Medulla oblongata (tissue), 1 donor: Measurements from ENCODE around the gene KATNIP.

ENCODE experiments used
- DNase-seq: peaks from one replicate; pipeline ENCODE4 v3.0.0-alpha.2; 2015; ENCODE audit errors: extremely low spot score

Gene KATNIP

GRCh38 chr16:27549746-27550581 lies at the start of gene KATNIP, which contains the start of gene GTF3C1:
TSS of gene KATNIP (plus strand) at chr16:27550144. CDS start at chr16:27550171, 27 bp downstream.
TSS of gene GTF3C1 (minus strand) at chr16:27549913. CDS start at chr16:27549890, 23 bp downstream.
- DNase-seq = peak; percentile 99

DNA sequence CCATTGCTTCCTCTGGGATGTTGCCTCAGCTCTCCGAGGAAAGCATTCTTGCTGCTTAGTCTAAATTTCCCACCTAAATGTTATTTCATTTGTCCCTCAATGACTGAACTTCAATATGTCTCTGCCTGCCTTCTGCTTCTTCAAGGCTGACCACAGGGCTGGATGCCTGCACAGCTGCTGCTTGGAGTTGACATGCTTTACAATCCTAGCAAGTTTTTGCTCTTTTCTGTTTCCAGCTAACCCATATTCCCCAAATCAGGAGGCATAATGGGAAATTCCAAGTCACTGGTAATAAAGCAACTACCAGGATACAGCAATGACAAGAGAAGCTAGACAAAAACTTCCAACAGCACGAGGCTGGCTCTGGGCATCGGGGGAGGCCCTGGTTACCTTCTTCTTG lies 49.1 kb upstream of the KATNIP start:
- DNase-seq = no peak

DNA sequence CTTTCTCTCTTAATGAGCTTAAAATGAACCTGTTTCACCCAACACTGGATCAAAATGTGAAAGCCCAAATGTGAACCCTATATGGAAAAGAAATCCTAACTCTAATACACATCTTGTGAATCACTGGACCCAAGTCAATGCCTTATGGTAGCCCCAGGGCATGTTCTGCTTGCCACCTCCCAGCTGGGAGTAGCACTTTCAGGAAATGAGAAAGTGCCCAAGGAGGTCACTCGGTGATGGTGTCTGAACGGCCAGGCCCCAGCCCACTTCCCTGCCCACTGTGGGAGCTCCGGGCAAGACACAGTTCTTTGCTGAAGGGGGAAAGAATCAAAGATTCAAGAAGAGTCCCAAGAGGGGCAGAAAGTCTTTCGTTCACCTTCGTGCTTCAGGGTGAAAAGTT lies 46.3 kb upstream of the KATNIP start:
- no peak for DNase-seq

GRCh38 chr16:27505297-27506236 lies 44.4 kb upstream of the KATNIP start:
- no peak for DNase-seq

- DNase-seq = no peak
These were observed 43.2 kb upstream of the KATNIP start for GRCh38 chr16:27506771-27507170.

GRCh38 chr16:27508476-27508875 lies 41.5 kb upstream of the KATNIP start:
- no peak for DNase-seq

GRCh38 chr16:27511657-27512448 lies 38.1 kb upstream of the KATNIP start:
- peak; percentile 24 for DNase-seq

- DNase-seq = peak; percentile 29
These were observed 35.1 kb upstream of the KATNIP start for GRCh38 chr16:27514806-27515205.

DNA sequence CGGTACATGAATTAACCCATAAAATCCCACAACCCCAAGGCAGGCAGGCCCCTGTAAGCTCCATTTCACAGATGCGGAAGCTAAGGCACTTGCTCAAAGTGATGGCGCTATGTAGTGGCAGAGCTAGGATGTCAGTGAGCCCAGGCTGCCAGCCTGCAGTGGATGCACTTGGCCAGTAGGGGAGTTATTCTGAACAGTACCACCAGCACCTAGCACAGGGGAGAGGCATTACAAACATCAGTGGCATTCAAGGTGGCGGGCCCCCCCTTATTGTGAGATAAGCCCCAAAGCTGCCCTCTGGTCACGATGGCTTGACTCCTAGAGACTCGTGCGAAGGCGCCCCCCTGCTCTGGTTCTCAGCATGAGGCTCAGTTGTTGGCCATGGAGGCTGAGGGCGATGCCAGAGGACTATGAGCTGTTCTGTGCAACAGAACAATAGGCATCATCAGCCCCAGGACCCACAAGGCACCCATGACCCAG lies 34.0 kb upstream of the KATNIP start:
- DNase-seq = peak; percentile 32

DNA sequence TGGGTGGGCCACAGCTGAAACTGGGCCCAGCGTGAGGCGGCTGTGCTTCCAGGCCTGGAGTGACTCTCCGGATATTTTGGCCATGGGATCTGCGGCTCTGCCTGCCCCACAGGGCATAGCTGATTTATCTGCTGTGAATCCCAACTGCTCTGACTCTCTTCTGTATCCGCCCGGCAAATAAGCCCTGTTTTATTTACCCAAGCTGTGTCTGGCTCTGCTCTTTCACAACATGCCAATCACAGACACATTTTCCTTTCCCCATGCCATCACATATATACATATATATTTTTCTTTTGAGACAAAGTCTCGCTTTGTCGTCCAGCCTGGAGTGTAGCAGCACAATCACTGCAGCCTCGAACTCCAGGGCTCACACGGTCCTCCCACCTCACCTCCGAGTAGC lies 33.6 kb upstream of the KATNIP start:
- no peak for DNase-seq

- no peak for DNase-seq
These were observed 32.3 kb upstream of the KATNIP start for GRCh38 chr16:27517664-27518063.

DNA sequence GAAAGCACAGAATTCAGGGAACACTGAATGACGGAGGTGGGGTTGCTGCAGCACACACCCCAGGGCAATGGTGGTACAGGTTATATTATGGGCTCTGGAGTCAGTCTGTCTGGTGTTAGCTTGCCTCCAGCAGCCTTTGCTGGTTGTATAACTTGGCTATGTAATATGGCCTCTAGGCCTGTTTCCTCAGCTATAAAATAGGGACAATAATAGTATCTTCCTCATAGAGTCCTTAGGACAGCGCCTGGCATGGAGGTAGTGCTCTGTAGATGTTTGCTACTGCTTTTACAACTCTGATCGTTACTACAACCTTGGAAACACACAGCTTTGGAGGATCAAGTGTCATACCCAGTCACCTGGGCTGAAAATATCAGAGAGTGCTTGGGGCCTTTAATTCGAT lies 31.7 kb upstream of the KATNIP start:
- no peak for DNase-seq

GRCh38 chr16:27520982-27521673 lies 28.8 kb upstream of the KATNIP start:
- DNase-seq = no peak

GRCh38 chr16:27522173-27522707 lies 27.7 kb upstream of the KATNIP start:
- DNase-seq = no peak

DNA sequence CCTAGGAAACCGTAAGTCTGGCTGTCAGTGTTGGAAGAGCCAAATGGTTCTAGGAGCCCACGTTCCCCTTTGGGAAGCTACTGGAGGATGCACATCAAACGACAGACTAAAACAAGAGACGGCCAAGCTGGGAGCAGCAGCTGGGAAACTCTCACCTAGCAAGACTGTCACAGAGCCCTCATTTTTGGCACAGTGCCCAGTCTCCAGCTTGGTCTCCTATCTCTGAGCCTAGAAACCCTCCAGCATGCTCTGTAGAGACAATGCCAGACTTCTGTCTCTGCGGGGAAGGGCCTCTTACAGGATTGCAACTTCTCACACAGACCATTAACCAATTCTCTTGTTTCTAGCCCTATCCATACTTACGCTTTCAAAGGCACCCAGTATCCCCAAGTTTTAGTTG lies 23.8 kb upstream of the KATNIP start:
- DNase-seq = no peak

GRCh38 chr16:27528294-27528693 lies 21.6 kb upstream of the KATNIP start:
- DNase-seq = no peak

DNA sequence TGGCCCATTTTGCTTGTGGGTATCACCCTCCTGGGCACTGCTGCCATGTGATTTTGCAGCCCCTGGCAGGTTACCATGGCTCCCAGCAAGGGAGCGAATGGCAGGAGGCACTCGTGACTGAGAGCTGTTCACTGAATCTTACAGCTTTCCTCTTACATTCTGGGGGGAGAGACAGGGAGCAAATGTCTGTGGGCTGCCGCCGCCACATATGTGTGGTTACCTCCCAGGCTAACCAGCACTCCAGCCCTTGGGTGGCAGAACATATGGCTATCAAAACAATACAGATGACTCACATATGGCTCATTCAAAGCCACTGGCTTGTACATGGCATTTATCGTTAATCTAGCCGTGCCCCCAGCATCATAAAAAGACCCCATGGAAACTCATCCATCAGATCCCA lies 20.0 kb upstream of the KATNIP start:
- DNase-seq = peak; percentile 56

DNA sequence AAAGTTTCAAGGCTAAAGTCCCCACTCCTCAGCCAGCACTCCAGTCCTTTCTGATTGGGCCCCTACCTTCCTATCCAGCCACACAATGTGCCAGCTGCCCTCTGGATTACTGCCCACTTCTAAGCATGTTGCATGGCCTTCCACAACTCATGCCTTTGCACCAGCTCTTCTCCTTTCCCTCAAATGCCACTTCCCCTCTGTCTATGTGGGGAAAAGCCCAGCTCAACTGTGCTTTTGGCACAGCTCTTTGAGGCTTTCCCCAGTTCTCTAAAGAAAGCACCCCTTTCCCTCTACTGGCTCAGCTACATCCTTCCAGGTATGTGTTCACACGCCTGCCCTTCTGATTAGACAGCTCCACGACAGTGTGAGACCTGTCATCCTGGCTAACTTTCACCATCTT lies 18.8 kb upstream of the KATNIP start:
- no peak for DNase-seq

DNA sequence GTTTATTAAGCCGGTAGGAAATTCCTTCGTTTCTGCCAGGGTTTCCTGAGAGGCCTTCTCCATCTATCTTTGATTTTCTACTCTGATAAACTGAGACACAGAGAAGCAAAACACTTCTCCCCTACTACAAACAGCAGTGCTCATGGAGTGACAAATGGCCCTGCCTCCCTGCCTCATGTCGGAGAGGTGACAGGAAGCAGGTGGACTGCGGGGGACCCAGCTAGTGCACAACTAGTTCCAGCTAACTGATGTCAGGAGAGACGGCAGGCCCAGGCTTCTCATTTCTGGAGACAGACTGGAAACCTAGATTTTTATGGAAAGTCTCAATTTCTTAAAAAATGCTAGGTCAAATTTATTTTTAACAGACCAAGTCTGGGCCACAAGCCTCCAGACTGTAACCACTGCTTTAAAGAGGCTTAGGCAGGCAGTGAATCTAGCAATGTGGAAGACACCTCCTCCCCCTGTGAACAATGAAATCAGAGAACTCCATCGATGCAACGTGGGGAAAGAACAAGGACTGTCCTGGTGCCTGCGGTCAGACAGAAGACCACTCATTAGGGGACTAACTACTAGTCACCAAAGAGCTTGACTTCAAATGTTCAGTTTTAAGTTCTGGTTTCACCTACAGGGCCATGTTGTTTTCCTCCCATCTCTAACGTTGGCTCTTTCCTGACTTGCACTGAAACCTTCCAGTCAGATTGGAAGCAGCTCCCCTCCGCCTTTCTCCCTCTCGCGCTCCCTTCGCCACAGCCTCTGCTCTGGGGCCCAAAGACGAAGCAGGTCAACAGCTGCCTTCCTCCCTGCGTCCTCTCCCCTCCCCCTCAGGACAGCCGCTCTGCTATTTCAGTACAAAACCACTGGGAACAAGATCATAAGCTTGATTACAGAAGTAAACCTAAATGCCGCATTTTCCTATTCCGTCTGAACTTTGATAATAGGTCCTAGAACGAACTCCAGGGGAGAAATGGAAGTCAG lies 17.8 kb upstream of the KATNIP start:
- no peak for DNase-seq
